ENCODE measurements around the gene SNAPC2.
A peak's percentile ranks its signal among the peaks of the same experiment; 100 is the strongest.

SNAPC2 gene

DNA sequence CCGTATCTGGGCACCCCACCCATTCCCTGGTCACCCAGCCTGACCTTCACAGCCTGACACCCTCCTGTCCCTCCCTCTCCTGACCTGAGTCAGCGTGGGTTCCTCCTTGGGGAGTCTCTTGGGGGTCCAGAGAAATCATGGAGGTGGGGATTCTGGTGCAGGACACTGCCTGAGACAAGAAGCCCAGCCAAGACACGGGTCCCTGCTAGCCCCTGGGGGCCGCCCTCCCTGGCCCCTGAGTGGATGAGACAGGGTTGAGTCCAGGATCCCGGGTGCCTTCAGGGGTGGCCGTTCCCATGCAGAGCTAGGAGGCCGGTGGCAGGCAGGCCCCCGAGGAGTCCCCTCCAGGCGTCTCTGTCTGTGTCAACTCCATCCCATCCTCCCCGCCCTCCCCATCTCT, 14.9 kb upstream of the SNAPC2 start:
- H3K36me3 ChIP-seq (ENCODE audit: control insufficient read depth in 4 of 4, insufficient read depth in 4 of 4, low read length in 3 of 4): peaks cover 0 to 24% (median 14%) of the 10 kb centered on the region in 4 experiments
- ChIA-PET POLR2A (no interaction called here), CTCF (no interaction called here)
- no peaks in the 10 kb centered on the region for H3K27me3 ChIP-seq (replicated peaks in 2 of 5; ENCODE audit: control insufficient read depth in 4 of 5, insufficient read depth in 5 of 5, low read length in 4 of 5)
- DNase-seq: no peak
- peak overlapping the region in 1 of 2 experiments; percentile 76 for H3K27ac ChIP-seq (ENCODE audit: insufficient read depth in 1 of 2, low read depth in 1 of 2, low read length in 2 of 2, poor library complexity in 1 of 2, severe bottlenecking in 2 of 2)
- H3K4me1 ChIP-seq (ENCODE audit: control extremely low read depth in 1 of 4, control insufficient read depth in 4 of 4, insufficient read depth in 4 of 4, low read length in 3 of 4): peaks cover 0 to 24% (median 20%) of the 10 kb centered on the region in 4 experiments
- no peaks in the 10 kb centered on the region for H3K9me3 ChIP-seq (ENCODE audit: control extremely low read depth in 1 of 5, control insufficient read depth in 4 of 5, insufficient read depth in 2 of 5, low read depth in 1 of 5, low read length in 4 of 5)
- WGBS (ENCODE audit: insufficient coverage): 77% methylated on average over 9 of the region's 10 CpGs
- H3K4me3 ChIP-seq (ENCODE audit: control insufficient read depth in 1 of 7, extremely low read depth in 1 of 7, insufficient read depth in 4 of 7, low read depth in 2 of 7, low read length in 6 of 7): peak overlapping the region in 1 of 7 experiments; percentile 86

DNA sequence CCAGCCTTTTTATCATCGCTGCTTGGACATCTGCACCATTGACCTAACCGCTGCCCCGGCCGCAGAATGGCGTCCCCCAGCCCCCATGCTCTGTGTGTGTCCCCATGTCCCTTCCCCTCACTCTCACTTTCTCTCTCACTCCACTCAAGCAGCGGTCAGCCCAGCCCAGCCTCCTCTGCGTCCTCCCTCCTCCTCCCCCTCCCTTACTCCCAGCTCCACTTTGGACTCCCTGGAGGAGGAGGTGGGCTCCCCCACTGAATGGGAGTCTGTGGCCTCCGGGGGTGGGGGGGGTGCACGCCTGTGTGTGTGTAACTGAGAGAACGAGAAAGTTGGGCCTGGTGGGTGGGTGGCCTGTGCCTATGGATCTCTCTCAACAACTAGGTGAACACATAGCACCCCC, 14.3 kb upstream of the SNAPC2 start:
- ChIA-PET POLR2A (no interaction called here), CTCF (no interaction called here)
- no peak overlapping the region for H3K4me3 ChIP-seq (ENCODE audit: control insufficient read depth in 1 of 7, extremely low read depth in 1 of 7, insufficient read depth in 4 of 7, low read depth in 2 of 7, low read length in 6 of 7)
- WGBS (ENCODE audit: insufficient coverage): 100% methylated on average over 2 of the region's 10 CpGs
- H3K27ac ChIP-seq (ENCODE audit: insufficient read depth in 1 of 2, low read depth in 1 of 2, low read length in 2 of 2, poor library complexity in 1 of 2, severe bottlenecking in 2 of 2): no peak overlapping the region
- peaks cover 0 to 24% (median 20%) of the 10 kb centered on the region in 4 experiments for H3K4me1 ChIP-seq (ENCODE audit: control extremely low read depth in 1 of 4, control insufficient read depth in 4 of 4, insufficient read depth in 4 of 4, low read length in 3 of 4)
- no peaks in the 10 kb centered on the region for H3K27me3 ChIP-seq (replicated peaks in 2 of 5; ENCODE audit: control insufficient read depth in 4 of 5, insufficient read depth in 5 of 5, low read length in 4 of 5)
- DNase-seq: no peak
- peaks cover 1 to 30% (median 20%) of the 10 kb centered on the region in 4 experiments for H3K36me3 ChIP-seq (ENCODE audit: control insufficient read depth in 4 of 4, insufficient read depth in 4 of 4, low read length in 3 of 4)
- no peaks in the 10 kb centered on the region for H3K9me3 ChIP-seq (ENCODE audit: control extremely low read depth in 1 of 5, control insufficient read depth in 4 of 5, insufficient read depth in 2 of 5, low read depth in 1 of 5, low read length in 4 of 5)

DNA sequence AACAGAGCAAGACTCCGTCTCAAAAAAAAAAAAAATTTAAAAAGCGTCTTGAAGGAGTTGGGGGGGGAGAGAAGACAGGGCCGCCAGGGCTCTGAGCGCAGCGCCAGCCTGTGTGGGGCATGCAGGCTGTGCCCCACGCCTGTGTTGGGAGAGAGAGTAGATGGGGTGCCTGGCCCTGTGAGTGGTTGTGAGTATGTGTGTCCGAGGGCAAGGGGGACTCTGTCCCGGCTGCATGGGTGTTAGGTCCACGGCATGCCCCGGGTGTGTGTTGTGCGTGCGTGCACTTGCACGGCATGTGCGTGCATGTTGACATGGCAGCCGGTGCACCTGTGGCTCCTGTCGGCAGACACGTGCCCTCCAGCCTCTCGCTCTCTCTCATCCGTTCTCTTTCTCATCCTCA, 13.0 kb upstream of the SNAPC2 start:
- 96% methylated on average over 14 of the region's 19 CpGs for WGBS (ENCODE audit: insufficient coverage)
- POLR2A ChIA-PET: no interaction called here
- peaks cover 0 to 24% (median 20%) of the 10 kb centered on the region in 4 experiments for H3K4me1 ChIP-seq (ENCODE audit: control extremely low read depth in 1 of 4, control insufficient read depth in 4 of 4, insufficient read depth in 4 of 4, low read length in 3 of 4)

DNA sequence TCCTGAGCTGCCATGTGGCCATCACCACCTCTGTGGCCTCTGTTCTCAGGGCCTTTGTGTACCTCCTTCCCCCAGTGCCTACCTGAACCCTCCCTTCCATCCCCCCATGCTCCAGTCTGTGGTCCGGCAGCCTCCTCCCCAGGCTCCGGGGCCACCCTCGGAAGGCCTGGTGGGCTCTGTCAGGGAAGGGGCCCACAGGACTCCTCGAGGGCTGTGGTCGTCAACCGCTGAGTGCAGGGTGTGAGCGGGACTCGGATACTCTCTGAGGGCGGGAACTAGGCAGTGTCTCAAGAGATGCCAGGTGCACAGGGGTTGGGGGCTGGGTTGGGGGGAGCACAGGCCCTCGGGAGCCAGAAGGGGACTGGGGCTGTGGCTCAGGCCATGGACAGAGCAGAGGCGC, 12.6 kb upstream of the SNAPC2 start:
- no peak for DNase-seq
- H3K9me3 ChIP-seq (ENCODE audit: control extremely low read depth in 1 of 5, control insufficient read depth in 4 of 5, insufficient read depth in 2 of 5, low read depth in 1 of 5, low read length in 4 of 5): no peaks in the 10 kb centered on the region
- H3K4me1 ChIP-seq (ENCODE audit: control extremely low read depth in 1 of 4, control insufficient read depth in 4 of 4, insufficient read depth in 4 of 4, low read length in 3 of 4): peaks cover 0 to 22% (median 20%) of the 10 kb centered on the region in 4 experiments
- peaks cover 8 to 45% (median 31%) of the 10 kb centered on the region in 4 experiments for H3K36me3 ChIP-seq (ENCODE audit: control insufficient read depth in 4 of 4, insufficient read depth in 4 of 4, low read length in 3 of 4)
- no peaks in the 10 kb centered on the region for H3K27me3 ChIP-seq (replicated peaks in 2 of 5; ENCODE audit: control insufficient read depth in 4 of 5, insufficient read depth in 5 of 5, low read length in 4 of 5)
- no peak overlapping the region for H3K4me3 ChIP-seq (ENCODE audit: control insufficient read depth in 1 of 7, extremely low read depth in 1 of 7, insufficient read depth in 4 of 7, low read depth in 2 of 7, low read length in 6 of 7)
- 97% methylated on average over 7 of the region's 11 CpGs for WGBS (ENCODE audit: insufficient coverage)
- CTCF ChIA-PET: interaction anchor here (4.3 kb wide), 1 partner anchor 12 kb away, joined by 16 read pairs; the partner anchor contains the start of gene SNAPC2
- no peak overlapping the region for H3K27ac ChIP-seq (ENCODE audit: insufficient read depth in 1 of 2, low read depth in 1 of 2, low read length in 2 of 2, poor library complexity in 1 of 2, severe bottlenecking in 2 of 2)
- POLR2A ChIA-PET: no interaction called here

More for the DNA sequence above, 13.0 kb upstream of the SNAPC2 start:
- no peaks in the 10 kb centered on the region for H3K9me3 ChIP-seq (ENCODE audit: control extremely low read depth in 1 of 5, control insufficient read depth in 4 of 5, insufficient read depth in 2 of 5, low read depth in 1 of 5, low read length in 4 of 5)
- no peak overlapping the region for H3K27ac ChIP-seq (ENCODE audit: insufficient read depth in 1 of 2, low read depth in 1 of 2, low read length in 2 of 2, poor library complexity in 1 of 2, severe bottlenecking in 2 of 2)
- DNase-seq: no peak
- no peaks in the 10 kb centered on the region for H3K27me3 ChIP-seq (replicated peaks in 2 of 5; ENCODE audit: control insufficient read depth in 4 of 5, insufficient read depth in 5 of 5, low read length in 4 of 5)
- H3K36me3 ChIP-seq (ENCODE audit: control insufficient read depth in 4 of 4, insufficient read depth in 4 of 4, low read length in 3 of 4): peaks cover 6 to 42% (median 29%) of the 10 kb centered on the region in 4 experiments
- H3K4me3 ChIP-seq (ENCODE audit: control insufficient read depth in 1 of 7, extremely low read depth in 1 of 7, insufficient read depth in 4 of 7, low read depth in 2 of 7, low read length in 6 of 7): no peak overlapping the region
- CTCF ChIA-PET: interaction anchor here (4.3 kb wide), 1 partner anchor 12 kb away, joined by 16 read pairs; the partner anchor contains the start of gene SNAPC2

DNA sequence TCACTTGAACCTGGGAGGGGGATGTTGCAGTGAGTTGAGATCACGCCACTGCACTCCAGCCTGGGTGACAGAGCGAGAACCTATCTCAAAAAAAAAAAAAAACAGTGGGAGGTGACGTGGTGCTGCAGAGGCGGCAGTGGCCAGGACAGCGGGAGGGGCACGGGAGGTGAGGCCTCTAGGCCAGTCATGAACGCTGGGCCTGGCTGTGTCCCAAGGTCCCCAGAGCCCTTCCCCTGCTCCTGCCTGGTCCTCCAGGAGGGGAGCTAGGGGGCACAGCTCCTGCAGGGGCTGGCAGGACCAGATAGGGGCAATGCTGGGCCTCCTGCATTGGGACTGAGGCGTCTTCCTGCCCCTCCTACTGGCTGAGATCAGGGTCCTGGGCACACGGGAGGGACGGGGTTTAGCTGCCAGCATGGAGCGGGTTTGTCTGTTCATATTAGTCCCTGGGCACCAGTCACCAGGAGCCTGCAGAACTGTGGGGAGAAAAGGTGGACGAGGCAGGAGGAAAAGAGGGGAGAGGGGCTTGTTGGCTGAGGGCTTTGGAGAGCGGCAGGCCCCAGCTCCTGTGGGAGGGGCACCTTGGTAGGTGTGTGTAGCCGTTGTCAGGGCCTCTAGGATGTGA, 11.9 kb upstream of the SNAPC2 start:
- no peak overlapping the region for H3K27ac ChIP-seq (ENCODE audit: insufficient read depth in 1 of 2, low read depth in 1 of 2, low read length in 2 of 2, poor library complexity in 1 of 2, severe bottlenecking in 2 of 2)
- no peak overlapping the region for H3K4me3 ChIP-seq (ENCODE audit: control insufficient read depth in 1 of 7, extremely low read depth in 1 of 7, insufficient read depth in 4 of 7, low read depth in 2 of 7, low read length in 6 of 7)
- WGBS (ENCODE audit: insufficient coverage): 97% methylated on average over 14 of the region's 14 CpGs
- no peaks in the 10 kb centered on the region for H3K27me3 ChIP-seq (replicated peaks in 2 of 5; ENCODE audit: control insufficient read depth in 4 of 5, insufficient read depth in 5 of 5, low read length in 4 of 5)
- ChIA-PET CTCF (interaction anchor here (4.3 kb wide), 1 partner anchor 11 kb away, joined by 16 read pairs; the partner anchor contains the start of gene SNAPC2), POLR2A (no interaction called here)
- peaks cover 0 to 16% (median 13%) of the 10 kb centered on the region in 4 experiments for H3K4me1 ChIP-seq (ENCODE audit: control extremely low read depth in 1 of 4, control insufficient read depth in 4 of 4, insufficient read depth in 4 of 4, low read length in 3 of 4)
- no peaks in the 10 kb centered on the region for H3K9me3 ChIP-seq (ENCODE audit: control extremely low read depth in 1 of 5, control insufficient read depth in 4 of 5, insufficient read depth in 2 of 5, low read depth in 1 of 5, low read length in 4 of 5)
- peaks cover 8 to 51% (median 33%) of the 10 kb centered on the region in 4 experiments for H3K36me3 ChIP-seq (ENCODE audit: control insufficient read depth in 4 of 4, insufficient read depth in 4 of 4, low read length in 3 of 4)
- no peak for DNase-seq

DNA sequence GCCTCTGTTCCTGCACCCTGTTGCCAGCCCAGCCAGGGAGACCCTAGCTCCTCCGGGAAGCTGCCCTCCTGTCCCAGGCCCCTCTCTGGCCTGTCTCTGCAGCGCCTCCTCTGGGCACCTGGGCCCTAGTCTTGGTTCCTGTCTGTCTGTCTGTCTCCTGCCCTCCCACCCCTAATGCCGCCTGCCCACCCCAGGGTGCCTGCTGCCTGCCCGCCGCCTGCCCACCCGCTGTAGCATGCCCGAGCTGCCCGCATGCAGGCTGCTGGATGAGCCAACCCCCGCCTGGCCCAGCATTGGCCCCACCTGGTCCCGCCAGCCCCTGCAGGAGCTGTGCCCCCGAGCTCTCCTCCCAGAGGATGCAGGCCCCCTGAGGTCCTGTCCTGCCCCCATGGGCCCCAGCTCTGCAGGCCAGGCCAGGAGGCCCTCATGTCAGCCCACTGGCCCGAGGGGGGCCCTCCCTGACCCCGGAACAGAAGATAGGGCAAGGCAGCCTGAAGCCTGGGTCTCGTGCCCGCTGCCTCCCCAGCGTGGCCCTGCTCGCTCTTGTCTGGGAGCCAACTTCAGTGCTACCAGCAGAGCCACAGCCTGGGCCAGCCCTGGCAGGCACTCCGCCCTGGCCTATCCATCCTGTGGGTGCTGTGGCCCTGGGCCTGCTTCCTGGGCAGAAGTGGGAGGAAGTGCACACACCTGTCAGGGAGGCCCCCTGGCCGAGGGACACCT, 11.2 kb upstream of the SNAPC2 start:
- H3K36me3 ChIP-seq (ENCODE audit: control insufficient read depth in 4 of 4, insufficient read depth in 4 of 4, low read length in 3 of 4): peaks cover 8 to 52% (median 33%) of the 10 kb centered on the region in 4 experiments
- no peaks in the 10 kb centered on the region for H3K27me3 ChIP-seq (replicated peaks in 2 of 5; ENCODE audit: control insufficient read depth in 4 of 5, insufficient read depth in 5 of 5, low read length in 4 of 5)
- H3K27ac ChIP-seq (ENCODE audit: insufficient read depth in 1 of 2, low read depth in 1 of 2, low read length in 2 of 2, poor library complexity in 1 of 2, severe bottlenecking in 2 of 2): no peak overlapping the region
- H3K9me3 ChIP-seq (ENCODE audit: control extremely low read depth in 1 of 5, control insufficient read depth in 4 of 5, insufficient read depth in 2 of 5, low read depth in 1 of 5, low read length in 4 of 5): no peaks in the 10 kb centered on the region
- ChIA-PET POLR2A (no interaction called here), CTCF (interaction anchor here (4.3 kb wide), 1 partner anchor 10 kb away, joined by 16 read pairs; the partner anchor contains the start of gene SNAPC2)
- peaks cover 0 to 14% (median 11%) of the 10 kb centered on the region in 4 experiments for H3K4me1 ChIP-seq (ENCODE audit: control extremely low read depth in 1 of 4, control insufficient read depth in 4 of 4, insufficient read depth in 4 of 4, low read length in 3 of 4)
- H3K4me3 ChIP-seq (ENCODE audit: control insufficient read depth in 1 of 7, extremely low read depth in 1 of 7, insufficient read depth in 4 of 7, low read depth in 2 of 7, low read length in 6 of 7): no peak overlapping the region
- no peak for DNase-seq
- WGBS (ENCODE audit: insufficient coverage): 98% methylated on average over 14 of the region's 19 CpGs

All from common myeloid progenitor, CD34-positive (primary cell).